GM10847 (cell line): ENCODE measurements around the gene PTPRD.

Experiments
- POLR2A ChIP-seq: IDR thresholded peaks from 2 replicates; pipeline ENCODE4 v1.6.1; 2011; ENCODE audit not compliant: insufficient read length; ENCODE audit errors: extremely low read depth

The PTPRD gene

DNA sequence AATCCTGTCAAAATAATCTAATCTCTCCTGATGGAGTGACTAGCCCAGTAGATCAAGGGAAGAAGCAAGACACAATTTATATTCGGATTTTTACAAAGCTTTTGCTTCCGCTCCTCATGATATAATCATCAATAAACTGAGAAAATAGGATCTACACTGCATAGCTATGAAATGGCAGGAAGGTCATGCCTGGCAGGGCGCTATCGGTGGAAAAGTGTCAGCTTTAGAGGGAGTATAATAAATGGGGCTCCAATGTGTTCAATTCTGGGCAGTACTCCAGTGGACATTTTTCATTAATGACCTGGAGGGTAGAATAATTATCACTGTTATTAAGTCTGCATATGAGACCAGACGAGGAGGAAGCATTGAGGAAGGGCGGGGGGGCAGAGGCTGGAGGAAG is 1799.9 kb downstream of the PTPRD start:
- no peak for TF ChIP-seq POLR2A

GRCh38 chr9:8809741-8810140 is 1803.1 kb downstream of the PTPRD start:
- TF ChIP-seq POLR2A: no peak

- TF ChIP-seq POLR2A: no peak
Measured at GRCh38 chr9:8806150-8806549, 1806.7 kb downstream of the PTPRD start.

DNA sequence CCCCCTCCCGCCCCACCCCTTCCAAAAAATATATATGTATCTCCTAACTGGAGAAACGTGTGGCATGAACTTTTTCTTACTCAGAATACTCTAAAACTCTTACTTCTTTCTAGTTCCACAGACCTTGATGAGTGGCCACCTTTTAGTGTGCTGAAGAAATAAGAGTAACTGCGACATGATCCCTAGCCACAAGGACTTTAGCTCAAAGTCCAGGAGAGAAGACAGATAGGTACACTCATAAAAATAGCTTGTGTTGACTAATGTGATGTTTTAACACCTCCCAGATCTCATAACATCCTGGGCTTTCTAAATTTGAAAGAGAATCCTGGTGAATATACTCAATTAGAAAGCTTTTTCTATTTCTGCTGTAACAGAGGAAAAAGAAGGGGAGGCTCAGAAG is 1808.2 kb downstream of the PTPRD start:
- TF ChIP-seq POLR2A: no peak

- TF ChIP-seq POLR2A: no peak
Measured at GRCh38 chr9:8802242-8802641, 1810.6 kb downstream of the PTPRD start.

GRCh38 chr9:8800196-8800595 is 1812.6 kb downstream of the PTPRD start:
- no peak for TF ChIP-seq POLR2A

- no peak for TF ChIP-seq POLR2A
Measured at GRCh38 chr9:8799615-8800014, 1813.2 kb downstream of the PTPRD start.

DNA sequence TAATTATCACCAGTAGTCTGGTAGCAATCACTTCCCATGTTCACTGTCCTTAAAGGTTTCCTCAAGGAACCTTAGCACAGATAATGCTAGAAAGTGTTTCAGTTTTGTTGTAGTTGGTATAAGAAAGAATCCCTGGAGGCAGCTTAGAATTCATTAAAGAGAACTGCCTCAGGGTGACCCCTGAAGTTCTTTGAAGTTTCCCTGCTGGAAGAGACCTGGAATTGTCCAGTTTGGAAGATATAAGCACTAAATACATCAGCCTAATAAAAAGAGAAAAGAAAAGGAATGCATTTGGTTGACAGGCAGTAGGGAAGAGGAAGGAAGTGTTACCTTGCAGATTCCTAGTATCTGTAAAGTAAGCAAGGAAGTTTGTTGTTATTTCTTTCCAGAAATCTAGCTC is 1813.6 kb downstream of the PTPRD start:
- TF ChIP-seq POLR2A: no peak

- no peak for TF ChIP-seq POLR2A
Measured at GRCh38 chr9:8784838-8785237, 1828.0 kb downstream of the PTPRD start.

DNA sequence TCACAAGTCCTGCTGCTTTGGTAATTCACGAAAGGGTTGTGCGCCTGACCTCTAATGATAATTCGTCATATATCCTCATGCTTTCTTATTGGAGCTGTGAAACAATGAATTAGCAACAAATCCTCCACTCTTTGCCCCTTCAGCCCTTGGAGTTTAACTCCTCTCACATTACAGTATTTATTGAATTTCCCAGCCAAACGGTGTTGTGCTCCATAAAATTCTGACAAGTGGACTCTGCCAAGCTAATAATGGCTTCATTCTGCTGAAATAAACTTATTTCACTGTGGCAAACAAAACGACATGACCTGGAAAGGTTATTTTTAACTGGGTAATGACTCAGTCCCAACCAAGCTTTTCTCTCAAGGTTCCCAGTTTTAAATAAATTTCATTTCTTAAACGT is 1828.9 kb downstream of the PTPRD start:
- no peak for TF ChIP-seq POLR2A

- no peak for TF ChIP-seq POLR2A
Measured at GRCh38 chr9:8782237-8782636, 1830.6 kb downstream of the PTPRD start.

DNA sequence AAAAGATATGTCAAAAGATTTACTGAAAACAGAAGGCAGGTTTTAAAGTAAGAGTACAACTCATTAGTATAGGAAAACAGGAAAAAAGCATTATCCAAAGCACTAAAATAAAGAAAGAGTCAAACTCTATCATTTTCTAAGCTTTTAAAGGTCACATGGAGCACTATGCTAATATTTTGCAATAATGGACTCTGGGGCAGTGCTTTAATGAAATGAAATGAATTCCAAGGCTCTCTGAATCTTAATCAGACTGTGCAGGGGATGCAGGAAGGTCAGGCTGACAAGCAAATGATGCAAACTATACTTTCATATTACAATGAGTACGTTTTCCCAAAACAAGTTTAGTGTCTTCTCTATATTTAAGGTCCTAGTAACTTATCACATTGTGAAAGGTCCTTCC is 1831.3 kb downstream of the PTPRD start:
- no peak for TF ChIP-seq POLR2A

GRCh38 chr9:8780386-8780785 is 1832.4 kb downstream of the PTPRD start:
- no peak for TF ChIP-seq POLR2A

GRCh38 chr9:8779478-8779877 is 1833.3 kb downstream of the PTPRD start:
- TF ChIP-seq POLR2A: no peak

DNA sequence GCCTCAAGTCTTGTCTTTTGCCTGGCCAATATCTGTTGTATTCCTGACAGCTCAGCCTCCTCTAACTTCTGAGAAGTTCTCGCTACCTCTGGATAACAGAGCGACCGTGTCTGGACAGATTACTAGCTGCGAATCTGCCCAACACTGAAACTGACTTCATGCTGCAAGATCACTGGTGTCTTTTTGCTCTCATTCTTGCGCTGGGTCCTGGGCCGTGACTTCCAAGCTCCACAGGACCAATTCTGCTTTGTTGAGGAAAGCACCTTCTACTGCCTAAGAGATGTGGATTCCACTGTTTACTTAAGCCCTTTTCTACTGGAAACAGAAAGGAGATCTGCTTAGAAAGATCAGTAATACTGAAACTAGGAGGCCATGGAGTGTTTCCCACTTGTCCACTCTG is 1834.4 kb downstream of the PTPRD start:
- no peak for TF ChIP-seq POLR2A

DNA sequence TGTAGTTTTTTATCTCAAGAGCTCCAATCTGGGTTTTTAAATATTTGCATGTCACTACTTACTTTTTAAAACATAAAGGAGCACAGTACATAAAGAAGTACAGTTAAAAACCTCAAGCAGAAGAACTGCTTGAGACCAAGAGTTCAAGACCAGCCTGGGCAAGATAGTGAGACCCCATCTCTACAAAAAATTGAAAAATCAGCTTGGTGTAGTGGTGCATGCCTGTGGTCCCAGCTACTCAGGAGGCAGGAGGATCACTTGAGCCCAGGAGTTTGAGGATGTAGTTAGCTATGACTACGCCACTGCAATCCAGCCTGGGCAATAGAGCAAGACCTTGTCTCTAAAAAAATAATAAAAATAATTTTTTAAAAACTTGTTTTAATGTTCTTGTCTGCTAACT is 1840.5 kb downstream of the PTPRD start:
- TF ChIP-seq POLR2A: no peak

- no peak for TF ChIP-seq POLR2A
Measured at GRCh38 chr9:8769153-8769552, 1843.6 kb downstream of the PTPRD start.

GRCh38 chr9:8766096-8766495 is 1846.7 kb downstream of the PTPRD start:
- no peak for TF ChIP-seq POLR2A
